CD4-positive, alpha-beta T cell treated with Interleukin-4 for 4 hours (primary cell): ENCODE data around the gene STAP2.

Experiments
- DNase-seq: peaks from one replicate; pipeline ENCODE4 v3.0.0-alpha.2; 2020

Gene STAP2, protein sequence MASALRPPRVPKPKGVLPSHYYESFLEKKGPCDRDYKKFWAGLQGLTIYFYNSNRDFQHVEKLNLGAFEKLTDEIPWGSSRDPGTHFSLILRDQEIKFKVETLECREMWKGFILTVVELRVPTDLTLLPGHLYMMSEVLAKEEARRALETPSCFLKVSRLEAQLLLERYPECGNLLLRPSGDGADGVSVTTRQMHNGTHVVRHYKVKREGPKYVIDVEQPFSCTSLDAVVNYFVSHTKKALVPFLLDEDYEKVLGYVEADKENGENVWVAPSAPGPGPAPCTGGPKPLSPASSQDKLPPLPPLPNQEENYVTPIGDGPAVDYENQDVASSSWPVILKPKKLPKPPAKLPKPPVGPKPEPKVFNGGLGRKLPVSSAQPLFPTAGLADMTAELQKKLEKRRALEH

GRCh38 chr19:4338441-4339355 is at the start of gene STAP2:
STAP2 (minus strand) TSS chr19:4338827; CDS start chr19:4338753, 74 bp downstream.
- DNase-seq, result peak; percentile 10

- no peak for DNase-seq
These were observed 47.6 kb upstream of the STAP2 start for GRCh38 chr19:4386041-4386782.

GRCh38 chr19:4385291-4386040 is 46.8 kb upstream of the STAP2 start:
- DNase-seq, result no peak

GRCh38 chr19:4380254-4380727 is 41.7 kb upstream of the STAP2 start:
- peak; percentile 60 for DNase-seq

DNA sequence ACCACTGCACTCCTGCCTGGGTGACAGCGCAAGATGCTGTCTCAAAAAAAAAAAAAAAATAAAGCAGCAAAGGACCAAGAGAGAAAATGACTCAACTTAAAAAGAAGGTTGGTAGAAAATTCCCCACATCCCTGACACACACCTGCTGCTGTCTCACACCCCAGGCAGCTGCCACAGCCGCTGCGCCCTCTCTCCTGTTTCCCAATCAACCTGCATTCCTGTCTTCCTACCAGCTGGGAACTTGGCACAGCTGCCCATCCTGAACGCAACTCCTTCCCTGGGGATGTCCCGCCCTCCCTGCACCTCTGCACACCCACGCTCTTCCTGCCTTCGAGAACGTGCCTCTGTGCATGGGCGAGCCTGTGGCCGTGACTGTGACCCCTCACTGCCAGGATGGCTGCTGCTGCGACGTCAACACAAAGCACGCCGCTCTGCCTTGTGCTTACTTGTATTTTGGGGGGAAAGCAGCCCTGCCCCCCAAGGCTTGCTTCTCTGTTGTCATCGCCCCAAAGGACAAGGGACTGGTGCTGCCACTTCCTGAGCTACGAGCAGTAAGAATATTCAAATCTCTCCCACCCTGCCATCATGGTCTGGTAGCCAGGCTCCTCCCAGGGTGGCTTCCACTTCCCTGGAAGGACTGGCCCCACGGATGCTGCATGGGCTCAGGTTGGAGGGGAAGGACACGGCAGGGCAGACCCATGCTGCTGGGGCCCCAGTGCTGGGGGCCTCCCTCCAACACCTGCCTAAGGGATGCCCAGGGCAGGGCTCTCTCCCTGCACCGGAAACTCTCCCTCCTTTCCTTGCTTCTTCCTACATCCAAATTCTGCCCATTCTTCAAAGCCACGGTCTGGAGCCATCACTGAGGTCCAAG is 41.0 kb upstream of the STAP2 start:
- DNase-seq, result peak; percentile 50

DNA sequence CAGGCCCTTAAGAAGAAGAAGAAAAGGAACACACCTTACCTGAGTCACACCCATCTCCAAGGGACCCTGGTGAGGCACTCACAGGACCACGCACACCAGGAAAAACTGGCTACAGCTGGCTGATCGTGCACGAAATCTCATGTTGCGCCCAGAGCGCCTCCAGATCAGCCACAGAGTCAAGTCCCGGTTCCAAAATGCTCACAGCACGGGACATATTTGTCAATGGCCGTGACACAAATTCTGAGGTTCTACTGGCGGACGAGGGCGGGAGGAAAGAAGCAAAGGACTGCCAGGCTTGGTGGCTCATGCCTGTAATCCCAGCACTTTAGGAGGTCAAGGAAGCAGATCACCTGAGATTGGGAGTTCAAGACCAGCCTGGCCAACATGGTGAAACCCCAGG is 40.3 kb upstream of the STAP2 start:
- DNase-seq, result no peak

DNA sequence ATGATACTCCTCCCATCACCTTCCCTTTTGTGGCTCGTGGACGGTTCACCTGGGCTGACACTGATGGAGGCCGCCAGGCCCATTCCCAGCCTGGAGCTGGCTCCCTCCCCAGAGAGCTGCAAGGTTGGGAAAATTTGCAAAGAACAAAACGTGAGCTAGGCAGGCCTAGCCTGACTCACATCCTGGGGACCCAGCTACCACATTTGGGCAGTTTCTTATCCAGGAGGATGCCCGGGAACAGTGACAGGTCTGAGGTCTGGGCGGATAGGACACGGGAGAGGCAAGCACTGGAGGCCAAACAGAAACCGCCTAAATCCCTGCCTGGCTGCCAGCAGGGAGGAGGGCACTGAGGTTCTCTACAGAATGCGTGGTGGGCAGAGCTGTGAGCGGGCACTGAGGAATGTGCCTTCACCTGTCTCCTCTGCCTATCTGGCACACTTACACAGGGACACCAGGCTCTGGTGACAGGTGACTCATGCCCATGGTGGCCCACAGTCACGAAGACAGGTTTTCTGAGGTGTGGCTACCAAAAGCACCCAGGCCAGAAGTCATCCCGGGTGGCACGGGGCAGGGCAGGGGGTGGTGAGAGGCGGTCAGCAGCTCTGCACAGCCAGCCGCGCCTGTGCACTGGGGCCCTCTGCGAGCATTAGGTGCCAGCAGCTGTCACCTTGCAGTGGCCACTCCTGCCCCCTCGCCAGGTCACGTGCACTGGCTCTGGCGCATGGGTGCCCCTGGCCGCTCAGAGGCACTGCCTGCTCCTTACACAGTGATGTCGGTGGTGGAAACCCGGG is 38.6 kb upstream of the STAP2 start:
- no peak for DNase-seq

- no peak for DNase-seq
These were observed 38.0 kb upstream of the STAP2 start for GRCh38 chr19:4376671-4376990.

DNA sequence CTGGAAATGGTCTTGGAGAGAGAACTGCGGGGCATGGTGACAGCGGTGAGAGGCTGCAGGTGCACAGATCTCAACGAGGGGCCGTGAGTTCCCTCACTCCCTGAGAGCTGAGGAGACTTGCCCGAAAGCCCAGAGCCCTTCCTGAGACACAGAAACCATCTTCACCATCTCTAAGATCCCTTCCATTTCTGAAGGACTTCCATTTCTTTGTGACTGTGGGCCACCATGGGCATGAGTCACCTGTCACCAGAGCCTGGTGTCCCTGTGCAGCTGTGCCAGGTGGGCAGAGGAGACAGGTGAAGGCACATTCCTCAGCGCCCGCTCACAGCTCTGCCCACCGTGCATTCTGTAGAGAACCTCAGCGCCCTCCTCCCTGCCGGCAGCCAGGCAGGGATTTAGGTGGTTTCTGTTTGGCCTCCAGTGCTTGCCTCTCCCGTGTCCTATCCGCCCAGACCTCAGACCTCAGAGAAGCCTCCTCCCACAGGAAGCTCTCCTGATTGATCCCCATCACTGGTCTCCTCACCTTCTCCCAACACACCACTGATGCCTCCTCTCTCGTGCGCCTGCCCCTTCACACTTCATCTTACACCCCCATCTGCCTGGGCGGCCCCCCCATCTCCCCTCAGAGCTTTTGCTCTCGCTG is 37.5 kb upstream of the STAP2 start:
- no peak for DNase-seq

GRCh38 chr19:4375164-4376027 is 36.8 kb upstream of the STAP2 start:
- no peak for DNase-seq

- DNase-seq, result no peak
These were observed 36.0 kb upstream of the STAP2 start for GRCh38 chr19:4374498-4375163.

DNA sequence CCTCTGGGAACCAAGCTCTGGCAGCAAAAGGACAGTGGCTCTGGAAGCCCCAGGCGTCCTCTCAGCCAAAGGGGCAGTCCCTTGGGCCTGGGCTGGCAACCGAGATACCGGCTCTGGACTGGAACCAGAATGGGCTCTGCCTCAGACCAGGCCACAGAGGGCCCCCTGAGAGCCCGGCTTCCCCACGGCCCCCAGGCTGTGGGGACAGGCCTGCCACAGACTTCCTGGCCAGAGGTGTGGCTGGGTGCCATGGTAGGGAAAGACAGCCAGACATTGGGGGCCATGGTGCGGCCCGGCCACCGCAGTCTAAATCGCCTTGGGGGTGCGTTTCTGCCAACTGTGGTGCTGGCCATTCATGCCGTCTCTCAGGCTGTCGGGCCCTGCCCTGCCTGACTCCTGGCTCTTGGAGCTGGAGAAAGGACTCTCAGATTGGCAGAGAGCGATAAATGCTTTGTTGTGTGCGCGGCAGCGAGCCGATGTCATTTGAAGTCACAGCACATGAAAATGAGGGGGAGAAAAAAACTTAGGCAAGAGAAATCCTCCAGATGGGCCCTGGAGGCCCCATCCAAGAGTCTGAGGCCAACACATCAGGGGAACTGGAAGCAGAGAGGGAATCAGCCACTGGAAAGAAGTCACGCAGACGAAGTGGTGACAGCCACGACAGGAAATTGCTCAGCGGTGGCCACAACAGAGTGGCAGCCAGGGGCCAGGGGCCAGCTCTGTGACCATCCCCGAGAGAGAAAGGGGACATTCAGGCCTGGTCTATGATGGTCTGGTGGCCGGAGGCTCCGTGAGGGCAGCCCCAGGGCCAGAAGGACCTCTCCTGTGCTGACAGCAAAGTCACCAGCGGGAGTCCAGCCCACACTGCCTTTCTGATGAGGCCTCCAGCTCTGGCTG is 35.2 kb upstream of the STAP2 start:
- no peak for DNase-seq

GRCh38 chr19:4373013-4373367 is 34.4 kb upstream of the STAP2 start:
- no peak for DNase-seq

DNA sequence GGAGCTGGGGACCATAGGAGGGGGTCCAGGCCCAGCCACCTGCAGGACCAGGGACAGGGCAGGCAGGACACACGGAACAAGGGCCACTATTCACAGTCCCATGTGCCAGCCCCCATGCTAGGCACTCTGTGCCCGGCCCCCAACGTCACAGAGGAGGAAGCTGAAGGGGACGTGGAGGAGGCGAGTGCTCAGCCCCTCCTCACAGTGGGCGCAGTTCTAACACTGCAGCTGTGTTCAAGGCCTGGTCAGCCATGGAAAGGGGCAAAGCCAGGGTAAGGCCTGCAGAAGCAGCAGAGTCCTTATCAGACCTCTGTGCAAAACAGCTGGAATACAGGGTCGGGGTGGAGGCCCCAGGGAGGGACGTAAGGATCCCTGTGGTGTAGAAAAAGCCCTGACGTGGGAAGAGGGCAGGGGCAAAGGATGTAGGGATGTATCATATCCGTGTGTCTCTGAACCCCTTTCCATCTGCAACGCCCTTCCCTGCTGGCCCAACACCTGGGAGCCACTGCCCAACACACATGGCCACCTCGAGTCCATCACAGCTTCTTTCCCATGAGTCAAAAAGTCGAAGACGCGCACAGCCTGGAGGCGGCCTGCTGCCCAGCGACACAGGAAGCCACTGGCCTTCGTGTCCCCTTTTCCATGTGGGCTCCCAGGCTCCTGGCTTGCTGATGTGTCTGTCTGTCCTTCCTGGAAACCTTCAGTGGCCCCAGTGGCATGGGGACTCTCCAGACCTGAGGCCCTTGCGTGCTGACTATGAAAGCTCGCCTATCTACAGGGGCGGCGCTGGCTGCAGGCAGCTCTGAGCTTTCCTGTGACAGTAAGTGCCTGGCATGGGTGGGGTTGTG is 33.8 kb upstream of the STAP2 start:
- no peak for DNase-seq

- no peak for DNase-seq
These were observed 32.9 kb upstream of the STAP2 start for GRCh38 chr19:4371247-4372164.
